Lower leg skin (tissue), 4 donors: Measurements from ENCODE around the gene TMEM218. TPM values are rescaled to one million over a fixed set of nuclear protein-coding genes. Genes with fewer than 3 reads are reported as not detected.

Experiments used
- DNase-seq, 2 donors: peaks; one replicate each; pipeline ENCODE4 v3.0.0-alpha.2; 2019; ENCODE audit warnings: low spot score in 2 of 2
- H3K4me3 ChIP-seq: fragments of 200-600 bp; sonication (generic); 2 replicates; pipeline ENCODE4 v1.5.1; 2017; ENCODE audit warnings: mild to moderate bottlenecking, low read depth; ENCODE audit not compliant: poor library complexity, severe bottlenecking
- POLR2A ChIP-seq, 2 donors: fragments of 450-650 bp; IDR thresholded peaks; one replicate each; pipeline ENCODE4 v1.6.1; 2016 to 2017; ENCODE audit warnings: antibody characterized with exemption in 2 of 2, mild to moderate bottlenecking in 1 of 2, moderate library complexity in 1 of 2
- WGBS, 2 donors: methylation state at CpG; one replicate each; pipeline ENCODE4 v1.1.5; 2018; 5-methylcytosine and 5-hydroxymethylcytosine counted together
- intact Hi-C: fragments of 100-400 bp; cut with DNase I; formaldehyde crosslinking; loops from one replicate; pipeline ENCODE4 v1.15.0; 2023; ENCODE audit warnings: low total_unique reads
- total RNA-seq, 4 donors: library from RNA; depleted of rRNA; stranded (reverse); fragments of >200 nt; gene quantifications; one replicate each; pipeline ENCODE4 v1.1.0, GENCODE V29; 2016
- TF ChIP-seq, protein P1 (sequence below), 3 donors: fragments of 450-650 bp; IDR thresholded peaks; one replicate each; pipeline ENCODE4 v1.5.1; 2016; ENCODE audit warnings: antibody characterized with exemption in 3 of 3, mild to moderate bottlenecking in 3 of 3, moderate library complexity in 2 of 3

Gene TMEM218
- total RNA-seq, 4 donors from 2014 or later = 8.6 to 17.1 (median 13.6) TPM

GRCh38 chr11:125124618-125124992, 13.2 kb upstream of the TMEM218 start:
- H3K4me3 ChIP-seq = no peak overlapping the region
- no peak for DNase-seq
- TF ChIP-seq, protein P1, sequence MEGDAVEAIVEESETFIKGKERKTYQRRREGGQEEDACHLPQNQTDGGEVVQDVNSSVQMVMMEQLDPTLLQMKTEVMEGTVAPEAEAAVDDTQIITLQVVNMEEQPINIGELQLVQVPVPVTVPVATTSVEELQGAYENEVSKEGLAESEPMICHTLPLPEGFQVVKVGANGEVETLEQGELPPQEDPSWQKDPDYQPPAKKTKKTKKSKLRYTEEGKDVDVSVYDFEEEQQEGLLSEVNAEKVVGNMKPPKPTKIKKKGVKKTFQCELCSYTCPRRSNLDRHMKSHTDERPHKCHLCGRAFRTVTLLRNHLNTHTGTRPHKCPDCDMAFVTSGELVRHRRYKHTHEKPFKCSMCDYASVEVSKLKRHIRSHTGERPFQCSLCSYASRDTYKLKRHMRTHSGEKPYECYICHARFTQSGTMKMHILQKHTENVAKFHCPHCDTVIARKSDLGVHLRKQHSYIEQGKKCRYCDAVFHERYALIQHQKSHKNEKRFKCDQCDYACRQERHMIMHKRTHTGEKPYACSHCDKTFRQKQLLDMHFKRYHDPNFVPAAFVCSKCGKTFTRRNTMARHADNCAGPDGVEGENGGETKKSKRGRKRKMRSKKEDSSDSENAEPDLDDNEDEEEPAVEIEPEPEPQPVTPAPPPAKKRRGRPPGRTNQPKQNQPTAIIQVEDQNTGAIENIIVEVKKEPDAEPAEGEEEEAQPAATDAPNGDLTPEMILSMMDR (IDR thresholded peaks at IDR 0.05) = no peak
- no peak for TF ChIP-seq POLR2A (IDR thresholded peaks at IDR 0.05)
- 95 to 96% methylated on average over 4 of the region's 4 CpGs for WGBS, 2 donors
- intact Hi-C loops = no loop called here

- no peak overlapping the region for H3K4me3 ChIP-seq
- intact Hi-C loops = no loop called here
- DNase-seq = peak in 1 of 2 donors; percentile 42
- 57 to 59% methylated on average over 10 of the region's 10 CpGs for WGBS, 2 donors
- no peak for TF ChIP-seq POLR2A (IDR thresholded peaks at IDR 0.05)
- TF ChIP-seq, protein P1 (IDR thresholded peaks at IDR 0.05) = no peak
Measured at GRCh38 chr11:125123947-125124617, 12.7 kb upstream of the TMEM218 start.

GRCh38 chr11:125123194-125123946, 11.9 kb upstream of the TMEM218 start:
- intact Hi-C loops = no loop called here
- DNase-seq = no peak
- WGBS, 2 donors = 78 to 87% methylated on average over 4 of the region's 4 CpGs
- no peak overlapping the region for H3K4me3 ChIP-seq
- TF ChIP-seq, protein P1 (IDR thresholded peaks at IDR 0.05) = no peak

DNA sequence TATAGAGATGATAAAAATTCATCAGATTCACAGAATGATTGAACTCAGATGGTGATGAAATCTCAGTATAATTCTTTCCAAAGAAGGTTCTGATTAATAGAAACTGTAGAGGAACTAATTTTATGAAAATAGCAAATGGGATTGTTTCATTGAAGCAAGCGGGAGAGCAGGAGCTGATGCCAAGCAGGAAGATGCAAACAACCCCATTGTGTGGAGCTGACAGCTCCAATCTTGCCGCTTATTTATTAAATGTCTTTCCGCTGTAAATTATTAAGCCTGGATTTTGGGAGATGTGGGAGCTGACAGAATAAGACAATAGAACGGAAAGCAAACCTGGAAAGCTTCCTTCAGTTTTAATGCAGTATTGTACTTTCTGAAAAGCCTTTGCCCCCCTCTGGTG, 6.0 kb upstream of the TMEM218 start:
- no peak for DNase-seq
- TF ChIP-seq, protein P1 (IDR thresholded peaks at IDR 0.05) = no peak
- no peak for TF ChIP-seq POLR2A (IDR thresholded peaks at IDR 0.05)
- H3K4me3 ChIP-seq = no peak overlapping the region
- intact Hi-C loops = no loop called here
- WGBS, 2 donors = 51 to 60% methylated on average over 4 of the region's 4 CpGs

- WGBS, 2 donors = 62 to 71% methylated on average over 8 of the region's 8 CpGs
- intact Hi-C loops = no loop called here
- no peak overlapping the region for H3K4me3 ChIP-seq
- no peak for DNase-seq
- no peak for TF ChIP-seq POLR2A (IDR thresholded peaks at IDR 0.05)
- TF ChIP-seq, protein P1 (IDR thresholded peaks at IDR 0.05) = no peak
Measured at GRCh38 chr11:125114518-125114917, 3.1 kb upstream of the TMEM218 start.
